CD14-positive monocyte (primary cell): ENCODE data around the gene PRAME. TPM values are rescaled to one million over a fixed set of nuclear protein-coding genes. Genes with fewer than 3 reads are reported as not detected.

ENCODE experiments used
- DNase-seq, 3 donors: peaks; one replicate each; pipeline ENCODE4 v3.0.0-alpha.2; 2011 to 2022
- H2AFZ ChIP-seq: 2 replicates; pipeline ENCODE4 v1.6.0; 2012; ENCODE audit warnings: mild to moderate bottlenecking, low read depth, low read length, inconsistent platforms; ENCODE audit not compliant: insufficient read depth, poor library complexity, severe bottlenecking
- H3K27ac ChIP-seq, 2 donors: 1 replicate in 1 of 2; 2 replicates in 1 of 2; pipeline ENCODE4 v1.5.1; 2012 to 2013; ENCODE audit warnings: low read length in 2 of 2, control low read depth in 1 of 2, inconsistent platforms in 1 of 2, low read depth in 1 of 2, mild to moderate bottlenecking in 1 of 2
- H3K27me3 ChIP-seq, 2 donors: one replicate each; pipeline versions ENCODE4 v1.6.0 to v1.6.1; 2011 to 2013; ENCODE audit warnings: low read length in 2 of 2; ENCODE audit not compliant: control insufficient read depth in 2 of 2, insufficient read depth in 2 of 2
- H3K36me3 ChIP-seq, 2 donors: replicated peaks in 1 of 2; 1 replicate in 1 of 2; 2 replicates in 1 of 2; pipeline versions ENCODE4 v1.5.1 to v1.6.1; 2012 to 2013; ENCODE audit warnings: low read length in 2 of 2, control low read depth in 1 of 2, inconsistent platforms in 1 of 2, mild to moderate bottlenecking in 1 of 2; ENCODE audit not compliant: insufficient read depth in 2 of 2, control insufficient read depth in 1 of 2
- H3K4me1 ChIP-seq, 2 donors: 1 replicate in 1 of 2; 2 replicates in 1 of 2; pipeline versions ENCODE4 v1.5.1 to v1.6.1; 2012 to 2013; ENCODE audit warnings: low read length in 2 of 2, control low read depth in 1 of 2, inconsistent platforms in 1 of 2, mild to moderate bottlenecking in 1 of 2, moderate library complexity in 1 of 2; ENCODE audit not compliant: insufficient read depth in 2 of 2, control insufficient read depth in 1 of 2
- H3K4me2 ChIP-seq: replicated peaks from 2 replicates; pipeline ENCODE3; 2012; ENCODE audit warnings: low read length, moderate library complexity, mild to moderate bottlenecking; ENCODE audit not compliant: poor library complexity, severe bottlenecking; ENCODE audit errors: extremely low read depth
- H3K4me3 ChIP-seq, 3 experiments: fragments of 200-600 bp in 1 of 3; sonication (generic) in 1 of 3; replicated peaks in 1 of 3; 1 replicate in 2 of 3; 2 replicates in 1 of 3; pipeline ENCODE4 v1.5.1; 2011 to 2013; ENCODE audit warnings: low read length in 3 of 3, mild to moderate bottlenecking in 3 of 3, control low read depth in 2 of 3, low read depth in 2 of 3, inconsistent platforms in 1 of 3, moderate library complexity in 1 of 3
- H3K79me2 ChIP-seq: 2 replicates; pipeline ENCODE4 v1.6.0; 2012; ENCODE audit warnings: mild to moderate bottlenecking, control low read depth, inconsistent platforms, low read length, moderate library complexity; ENCODE audit not compliant: insufficient read depth
- H3K9ac ChIP-seq: 2 replicates; pipeline ENCODE4 v1.6.0; 2017; ENCODE audit warnings: low read length, mild to moderate bottlenecking; ENCODE audit not compliant: insufficient read depth, poor library complexity, severe bottlenecking
- H3K9me3 ChIP-seq, 2 donors: replicated peaks in 1 of 2; 1 replicate in 1 of 2; 2 replicates in 1 of 2; pipeline versions ENCODE4 v1.5.1 to v1.6.1; 2012 to 2013; ENCODE audit warnings: low read length in 2 of 2, control low read depth in 1 of 2; ENCODE audit not compliant: control insufficient read depth in 1 of 2, insufficient read depth in 1 of 2
- H4K20me1 ChIP-seq: 2 replicates; pipeline ENCODE4 v1.6.0; 2012; ENCODE audit warnings: mild to moderate bottlenecking, low read length, control low read depth, moderate library complexity; ENCODE audit not compliant: insufficient read depth
- H3K27ac Mint-ChIP-seq, 7 donors: one replicate each; pipeline ENCODE4 v1.8.0; 2020; ENCODE audit warnings: mild to moderate bottlenecking in 7 of 7, mixed read lengths in 7 of 7, moderate library complexity in 6 of 7, inconsistent platforms in 2 of 7
- H3K27me3 Mint-ChIP-seq, 3 donors: one replicate each; pipeline ENCODE4 v1.8.0; 2021 to 2022; ENCODE audit warnings: low read depth in 3 of 3, mild to moderate bottlenecking in 3 of 3, mixed read lengths in 3 of 3, moderate library complexity in 3 of 3, inconsistent platforms in 1 of 3
- H3K36me3 Mint-ChIP-seq, 2 donors: one replicate each; pipeline ENCODE4 v1.8.0; 2020; ENCODE audit warnings: mixed read lengths in 2 of 2, inconsistent platforms in 1 of 2, mild to moderate bottlenecking in 1 of 2
- H3K4me1 Mint-ChIP-seq: one replicate; pipeline ENCODE4 v1.8.0; 2020; ENCODE audit warnings: mild to moderate bottlenecking, mixed read lengths
- H3K4me3 Mint-ChIP-seq, 2 donors: one replicate each; pipeline ENCODE4 v1.8.0; 2020; ENCODE audit warnings: mild to moderate bottlenecking in 2 of 2, mixed read lengths in 2 of 2, moderate library complexity in 1 of 2
- H3K9me3 Mint-ChIP-seq, 7 donors: one replicate each; pipeline ENCODE4 v1.8.0; 2020 to 2022; ENCODE audit warnings: mixed read lengths in 7 of 7, mild to moderate bottlenecking in 6 of 7, moderate library complexity in 6 of 7, inconsistent platforms in 2 of 7
- WGBS: methylation state at CpG from one replicate; pipeline ENCODE4 v1.1.5; 2013; ENCODE audit warnings: missing lambda C conversion rate; ENCODE audit not compliant: insufficient coverage; 5-methylcytosine and 5-hydroxymethylcytosine counted together
- intact Hi-C, 2 donors: fragments of 100-400 bp; cut with micrococcal nuclease; formaldehyde crosslinking; loops; one replicate each; pipeline versions ENCODE4 v1.15.0 to v1.15.1; 2023
- polyA plus RNA-seq, 3 donors: library from polyadenylated mRNA; depleted of rRNA in 1 of 3; unstranded in 2 of 3; stranded (reverse) in 1 of 3; fragments of 300-500 nt in 2 of 3; fragments of >200 nt in 1 of 3; fragmentation: Illumina TruSeq in 2 of 3; gene quantifications; 1 replicate in 2 of 3; 2 replicates in 1 of 3; pipeline ENCODE4 v1.2.3, GENCODE V29; 2012 to 2021
- TF ChIP-seq, protein P1 (sequence below): fragments of 200-600 bp; IDR thresholded peaks from one replicate; pipeline ENCODE4 v1.8.0; 2022; ENCODE audit warnings: antibody characterized with exemption, mild to moderate bottlenecking

Gene PRAME
- polyA plus RNA-seq, 3 donors = not detected

DNA sequence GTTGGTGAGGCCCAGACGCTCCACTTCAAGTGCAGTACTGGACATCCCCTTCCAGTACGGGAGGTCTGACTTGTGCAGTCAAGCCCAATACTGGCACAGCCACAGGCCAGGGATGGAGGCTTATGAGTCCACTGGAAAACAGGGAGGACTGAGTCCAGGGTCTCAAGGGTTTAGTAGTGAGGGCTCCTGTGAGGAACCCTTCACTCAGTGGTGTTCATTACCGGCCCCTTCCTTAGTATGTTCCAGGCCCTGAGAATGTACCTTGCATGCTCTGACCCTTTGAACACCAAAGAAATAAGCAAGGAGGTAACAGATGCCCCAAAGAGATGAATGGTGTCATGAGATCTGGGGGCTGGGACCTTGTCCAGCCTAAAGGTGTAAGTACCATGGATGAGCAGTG lies 11.8 kb downstream of the PRAME start:
- no peak overlapping the region for H3K27ac ChIP-seq
- no peak overlapping the region for H2AFZ ChIP-seq
- no peak overlapping the region for H3K4me3 ChIP-seq
- no peak for DNase-seq
- TF ChIP-seq, protein P1, sequence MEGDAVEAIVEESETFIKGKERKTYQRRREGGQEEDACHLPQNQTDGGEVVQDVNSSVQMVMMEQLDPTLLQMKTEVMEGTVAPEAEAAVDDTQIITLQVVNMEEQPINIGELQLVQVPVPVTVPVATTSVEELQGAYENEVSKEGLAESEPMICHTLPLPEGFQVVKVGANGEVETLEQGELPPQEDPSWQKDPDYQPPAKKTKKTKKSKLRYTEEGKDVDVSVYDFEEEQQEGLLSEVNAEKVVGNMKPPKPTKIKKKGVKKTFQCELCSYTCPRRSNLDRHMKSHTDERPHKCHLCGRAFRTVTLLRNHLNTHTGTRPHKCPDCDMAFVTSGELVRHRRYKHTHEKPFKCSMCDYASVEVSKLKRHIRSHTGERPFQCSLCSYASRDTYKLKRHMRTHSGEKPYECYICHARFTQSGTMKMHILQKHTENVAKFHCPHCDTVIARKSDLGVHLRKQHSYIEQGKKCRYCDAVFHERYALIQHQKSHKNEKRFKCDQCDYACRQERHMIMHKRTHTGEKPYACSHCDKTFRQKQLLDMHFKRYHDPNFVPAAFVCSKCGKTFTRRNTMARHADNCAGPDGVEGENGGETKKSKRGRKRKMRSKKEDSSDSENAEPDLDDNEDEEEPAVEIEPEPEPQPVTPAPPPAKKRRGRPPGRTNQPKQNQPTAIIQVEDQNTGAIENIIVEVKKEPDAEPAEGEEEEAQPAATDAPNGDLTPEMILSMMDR = no peak
- H3K27me3 ChIP-seq = no peaks in the 10 kb centered on the region
- H3K4me1 ChIP-seq = peaks cover 29 to 31% of the 10 kb centered on the region in 2 donors
- Mint-ChIP-seq H3K4me3 (no peak overlapping the region), H3K27ac (no peak overlapping the region), H3K27me3 (peaks cover 0 to 2% (median 0%) of the 10 kb centered on the region in 3 donors), H3K4me1 (peaks cover 30% of the 10 kb centered on the region), H3K9me3 (no peaks in the 10 kb centered on the region), H3K36me3 (no peaks in the 10 kb centered on the region)
- no peak overlapping the region for H3K4me2 ChIP-seq
- WGBS = 97% methylated on average over 3 of the region's 3 CpGs
- no peaks in the 10 kb centered on the region for H3K79me2 ChIP-seq
- H3K9me3 ChIP-seq = no peaks in the 10 kb centered on the region
- no peaks in the 10 kb centered on the region for H3K36me3 ChIP-seq
- no peaks in the 10 kb centered on the region for H4K20me1 ChIP-seq
- no peak overlapping the region for H3K9ac ChIP-seq
- intact Hi-C loops = no loop called here

DNA sequence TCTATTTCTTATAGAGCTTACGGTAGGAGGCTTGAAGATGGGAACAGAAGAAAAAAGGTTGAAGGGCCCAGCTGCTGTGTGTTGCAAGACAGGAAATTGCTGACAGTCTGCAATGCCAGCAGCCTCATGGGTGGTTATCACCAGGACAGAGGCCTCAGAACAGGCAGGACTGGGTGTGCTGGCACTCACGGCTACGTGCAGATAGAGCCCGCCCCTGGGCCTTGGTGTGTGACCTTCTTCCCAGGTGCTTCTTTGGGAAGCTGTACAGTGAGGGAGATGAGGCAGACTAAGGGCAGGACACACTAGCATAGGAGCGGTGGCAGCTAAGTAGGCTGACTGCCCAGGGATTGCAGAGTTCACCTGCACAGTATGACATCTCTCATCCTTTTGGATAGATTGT lies 12.6 kb downstream of the PRAME start:
- H3K27me3 ChIP-seq = no peaks in the 10 kb centered on the region
- no peak overlapping the region for H3K4me3 ChIP-seq
- H3K79me2 ChIP-seq = no peaks in the 10 kb centered on the region
- WGBS = 3% methylated on average over 4 of the region's 5 CpGs
- no peak overlapping the region for H2AFZ ChIP-seq
- H3K9me3 ChIP-seq = no peaks in the 10 kb centered on the region
- H3K36me3 ChIP-seq = no peaks in the 10 kb centered on the region
- Mint-ChIP-seq H3K4me3 (peak overlapping the region in 1 of 2 donors; percentile 57), H3K36me3 (no peaks in the 10 kb centered on the region), H3K27ac (peak overlapping the region in 4 of 7 donors; percentile 45 to 88 (median 65)), H3K4me1 (peaks cover 30% of the 10 kb centered on the region), H3K9me3 (peaks cover 0 to 3% (median 0%) of the 10 kb centered on the region in 7 donors), H3K27me3 (peaks cover 0 to 2% (median 0%) of the 10 kb centered on the region in 3 donors)
- H3K4me1 ChIP-seq = peaks cover 29 to 31% of the 10 kb centered on the region in 2 donors
- TF ChIP-seq, protein P1 = no peak
- H4K20me1 ChIP-seq = no peaks in the 10 kb centered on the region
- DNase-seq = peak; percentile 21 to 38 (median 32)
- intact Hi-C loops = no loop called here
- H3K9ac ChIP-seq = peak overlapping the region; percentile 6
- peak overlapping the region; percentile 12 to 29 for H3K27ac ChIP-seq
- no peak overlapping the region for H3K4me2 ChIP-seq
